GM21423 (cell line): ENCODE data around the gene TRIOBP.

ENCODE experiments used
- ATAC-seq: cut with Tn5 transposase; IDR thresholded peaks from one replicate; pipeline ENCODE4 v1.9.1; 2021; ENCODE audit warnings: mild to moderate bottlenecking, moderate library complexity; ENCODE audit not compliant: unreplicated experiment

Gene TRIOBP

GRCh38 chr22:37820350-37820749 lies 123.5 kb downstream of the TRIOBP start:
- no peak for ATAC-seq

DNA sequence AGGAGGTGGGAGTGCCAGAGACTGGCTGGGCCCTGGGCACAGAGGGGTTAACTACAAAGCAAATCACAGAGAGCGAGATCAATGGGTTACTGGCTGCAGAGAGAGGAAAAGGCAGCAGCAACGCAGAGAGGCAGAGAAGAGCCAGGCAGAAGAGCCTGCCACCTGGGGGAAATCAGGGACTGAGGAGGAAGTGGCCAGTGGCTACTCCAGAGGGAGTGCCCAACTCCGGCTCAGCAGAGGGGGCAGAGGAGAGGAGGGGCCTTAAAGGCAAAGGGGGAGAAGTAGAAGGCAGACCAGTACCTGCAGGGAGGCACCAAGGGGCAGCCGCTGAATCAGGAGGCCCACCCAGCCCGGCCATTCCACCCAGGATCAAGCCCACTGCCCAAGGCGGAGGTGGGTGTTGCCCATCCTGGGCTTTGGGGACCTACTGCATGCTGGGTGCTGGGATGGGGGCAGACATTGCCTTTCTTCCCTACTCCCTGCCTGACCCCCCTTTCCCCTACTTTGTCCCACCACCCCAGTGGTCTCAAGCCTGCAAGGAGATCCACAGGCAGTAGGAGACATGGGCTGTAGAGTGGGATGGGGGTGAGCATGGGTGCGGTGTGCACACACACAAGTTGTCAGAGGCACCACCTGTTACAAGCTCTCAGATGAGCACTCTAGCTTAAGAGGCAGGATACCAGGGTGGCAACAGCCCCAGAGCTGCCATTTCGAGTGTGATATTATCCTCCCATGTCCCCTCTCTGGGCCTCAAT lies 125.4 kb downstream of the TRIOBP start:
- no peak for ATAC-seq

- no peak for ATAC-seq
These were observed 126.5 kb downstream of the TRIOBP start, which contains the start of gene GALR3 for GRCh38 chr22:37823134-37823985. Gene GALR3, plus strand, starts transcription at chr22:37823382. Its CDS starts 25 bp downstream, at chr22:37823407.

- no peak for ATAC-seq
These were observed 128.1 kb downstream of the TRIOBP start for GRCh38 chr22:37824674-37825641.
